Duodenal mucosa (tissue), 2 donors: ENCODE results near the gene SURF1.

Experiments
- H3K27ac ChIP-seq: one replicate; pipeline ENCODE4 v1.7.0; 2013; ENCODE audit warnings: low read depth, low read length
- H3K27me3 ChIP-seq, 2 donors: one replicate each; pipeline ENCODE4 v1.7.0; 2013; ENCODE audit warnings: low read length in 2 of 2, control low read depth in 1 of 2; ENCODE audit not compliant: insufficient read depth in 2 of 2, control insufficient read depth in 1 of 2
- H3K36me3 ChIP-seq, 2 donors: one replicate each; pipeline ENCODE4 v1.7.0; 2013; ENCODE audit warnings: low read length in 2 of 2, control low read depth in 1 of 2; ENCODE audit not compliant: insufficient read depth in 2 of 2, control insufficient read depth in 1 of 2
- H3K4me1 ChIP-seq, 2 donors: one replicate each; pipeline ENCODE4 v1.7.0; 2013; ENCODE audit warnings: low read length in 2 of 2, control low read depth in 1 of 2; ENCODE audit not compliant: insufficient read depth in 2 of 2, control insufficient read depth in 1 of 2
- H3K4me3 ChIP-seq, 2 donors: one replicate each; pipeline ENCODE4 v1.7.0; 2013; ENCODE audit warnings: low read length in 2 of 2, low read depth in 1 of 2
- H3K9ac ChIP-seq, 2 donors: one replicate each; pipeline ENCODE4 v1.7.0; 2013; ENCODE audit warnings: low read length in 2 of 2, low read depth in 1 of 2
- H3K9me3 ChIP-seq, 2 donors: one replicate each; pipeline ENCODE4 v1.7.0; 2013; ENCODE audit warnings: low read length in 2 of 2, control low read depth in 1 of 2; ENCODE audit not compliant: control insufficient read depth in 1 of 2

Gene SURF1

DNA sequence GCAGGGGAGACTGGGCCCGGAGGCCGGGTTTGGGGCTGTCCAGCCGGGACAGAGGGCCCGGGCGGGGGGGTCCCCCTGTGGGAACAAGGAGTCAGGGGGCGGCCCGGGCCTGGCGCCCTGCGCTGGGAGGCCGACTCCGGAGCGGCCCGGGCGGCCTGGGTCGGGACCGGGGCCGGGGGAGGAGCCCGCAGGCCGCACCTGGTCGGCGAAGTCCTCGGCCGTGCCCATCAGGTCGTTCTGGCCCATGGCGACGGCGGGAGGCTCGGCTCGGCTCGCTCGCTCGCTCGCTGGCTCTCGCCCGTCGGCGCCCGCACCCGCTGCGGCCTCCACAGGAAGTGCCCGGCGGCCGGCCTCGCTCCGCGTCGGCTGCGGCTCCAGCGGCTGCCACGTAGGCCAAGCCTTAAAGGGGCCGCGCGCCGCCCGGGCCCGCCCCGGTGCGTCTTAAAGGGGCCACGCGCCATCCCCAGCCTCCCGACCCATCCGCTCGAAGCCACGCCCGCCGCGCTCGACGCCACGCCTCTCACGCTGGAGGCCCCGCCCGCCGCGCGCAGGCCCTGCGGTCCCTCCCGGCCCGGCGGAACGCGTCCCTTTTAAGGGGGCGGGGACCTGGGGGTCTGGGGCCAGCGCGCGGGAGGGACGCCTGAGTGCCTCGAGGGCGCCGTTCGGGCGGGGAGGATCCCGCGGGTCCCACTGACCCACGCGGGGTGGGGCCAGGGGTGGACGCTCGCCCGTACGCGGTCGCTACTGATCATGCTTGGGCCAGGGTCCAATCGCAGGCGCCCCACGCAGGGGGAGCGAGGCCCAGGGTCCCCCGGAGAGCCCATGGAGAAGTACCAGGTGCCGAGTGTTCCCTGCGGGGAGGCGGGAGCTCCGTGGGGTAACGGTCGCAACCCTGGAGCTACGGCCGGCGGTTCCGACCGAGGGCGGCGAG is 19.7 kb upstream of the SURF1 start, which contains the start of the genes STKLD1 and SURF4:
STKLD1 (plus strand) TSS at position 643 of the 931 bp plus-strand sequence; CDS start at position 751, 108 bp downstream.
SURF4 (minus strand) TSS at position 337 of the 931 bp plus-strand sequence; CDS start at position 246, 91 bp downstream.
- H3K9ac ChIP-seq: peak within 1 kb of the TSS; percentile 69 to 95
- H3K27ac ChIP-seq: peak within 1 kb of the TSS; percentile 88
- no peaks in the 10 kb centered on the region for H3K9me3 ChIP-seq
- H3K4me1 ChIP-seq: peaks cover 26 to 44% of the 10 kb centered on the region in 2 donors
- no peaks in the 10 kb centered on the region for H3K27me3 ChIP-seq
- H3K36me3 ChIP-seq: peaks cover 11 to 19% of the 10 kb centered on the region in 2 donors
- peak within 1 kb of the TSS; percentile 87 to 97 for H3K4me3 ChIP-seq

DNA sequence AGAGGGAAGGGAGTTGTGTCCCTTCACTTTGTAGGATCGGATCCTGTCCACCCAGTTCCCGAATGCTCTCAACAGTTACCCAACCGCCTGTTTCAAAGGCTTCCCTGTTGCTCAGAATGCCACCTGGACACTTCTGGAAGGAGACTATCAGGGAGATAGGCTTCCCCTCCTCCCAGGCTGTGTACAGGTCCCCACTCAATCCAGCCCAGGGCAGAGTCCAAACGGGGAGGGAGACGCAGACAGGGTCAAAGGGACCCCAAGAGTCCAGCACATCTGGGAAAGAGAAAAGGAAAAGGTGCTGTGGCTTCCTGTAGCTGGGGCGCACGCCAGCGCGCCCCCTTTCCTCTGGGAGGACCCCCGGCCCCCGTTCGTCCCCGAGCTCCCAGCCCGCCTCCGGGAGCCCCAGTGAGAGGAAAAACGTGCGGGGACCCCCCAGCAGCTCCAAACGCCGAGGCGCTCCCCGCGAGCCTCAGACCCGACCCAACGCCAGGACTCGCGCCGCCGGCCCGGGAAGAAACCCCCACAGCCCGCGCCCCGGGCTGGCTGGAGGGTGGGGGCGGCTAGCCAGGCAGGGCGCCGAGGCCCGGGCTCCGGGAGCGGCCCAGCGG is 18.9 kb upstream of the SURF1 start:
- Histone ChIP-seq H3K9ac (peak overlapping the region; percentile 55 to 95), H3K9me3 (no peaks in the 10 kb centered on the region), H3K36me3 (peaks cover 16 to 27% of the 10 kb centered on the region in 2 donors), H3K4me1 (peaks cover 34 to 52% of the 10 kb centered on the region in 2 donors), H3K4me3 (peak overlapping the region; percentile 87 to 97), H3K27ac (peak overlapping the region; percentile 88), H3K27me3 (no peaks in the 10 kb centered on the region)

GRCh38 chr9:133374612-133375115 is 18.4 kb upstream of the SURF1 start:
- Histone ChIP-seq H3K9me3 (no peaks in the 10 kb centered on the region), H3K4me3 (peak overlapping the region; percentile 87 to 97), H3K36me3 (peaks cover 21 to 33% of the 10 kb centered on the region in 2 donors), H3K4me1 (peaks cover 40 to 58% of the 10 kb centered on the region in 2 donors), H3K27ac (peak overlapping the region; percentile 88), H3K9ac (peak overlapping the region; percentile 55 to 95), H3K27me3 (no peaks in the 10 kb centered on the region)

DNA sequence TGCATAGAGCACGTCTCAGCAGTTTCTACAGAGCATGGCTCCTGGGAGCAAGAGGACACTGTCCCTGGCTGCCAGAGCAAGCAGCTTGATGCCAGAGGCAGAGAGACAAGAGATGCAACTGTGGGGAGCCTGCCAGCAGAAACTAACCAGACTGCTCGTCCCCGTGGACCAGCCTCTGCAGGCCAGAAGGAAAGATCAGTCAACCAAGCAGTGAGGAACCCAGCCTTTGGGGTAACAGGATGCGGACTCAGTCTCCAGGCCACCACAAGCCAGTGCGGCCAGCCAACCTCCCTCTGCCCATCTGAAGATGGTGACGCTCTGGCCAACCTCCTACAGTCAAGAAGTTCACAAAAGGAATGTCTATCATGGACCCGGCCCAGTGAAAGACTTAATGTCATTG is 15.9 kb upstream of the SURF1 start:
- H3K27me3 ChIP-seq: no peaks in the 10 kb centered on the region
- H3K36me3 ChIP-seq: peaks cover 24 to 46% of the 10 kb centered on the region in 2 donors
- H3K4me1 ChIP-seq: peaks cover 65 to 81% of the 10 kb centered on the region in 2 donors
- peak overlapping the region; percentile 34 to 35 for H3K9ac ChIP-seq
- no peaks in the 10 kb centered on the region for H3K9me3 ChIP-seq
- peak overlapping the region; percentile 28 to 45 for H3K4me3 ChIP-seq
- H3K27ac ChIP-seq: no peak overlapping the region

DNA sequence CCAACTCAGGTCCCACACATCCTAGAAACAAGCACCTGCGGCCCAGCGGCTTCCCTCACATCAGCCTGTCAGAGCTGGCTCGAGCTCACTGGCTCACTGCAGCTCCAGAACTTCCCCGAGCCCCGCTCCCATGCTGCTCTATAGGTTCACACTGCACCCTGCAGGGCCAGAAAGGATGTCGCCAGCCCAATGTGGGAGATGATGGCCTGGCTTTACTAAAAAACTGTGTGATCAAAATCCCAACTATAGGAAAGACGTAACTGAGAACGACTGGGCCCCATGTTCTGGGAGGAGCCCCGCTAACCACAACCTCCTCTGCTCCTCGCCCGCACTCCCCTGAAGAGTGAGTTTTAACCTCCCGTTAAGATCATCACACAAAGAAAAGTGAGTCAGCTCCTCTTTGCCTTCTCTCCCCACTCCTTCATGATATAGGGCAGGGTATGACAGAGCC is 15.0 kb upstream of the SURF1 start:
- Histone ChIP-seq H3K9me3 (no peaks in the 10 kb centered on the region), H3K4me1 (peaks cover 70 to 79% of the 10 kb centered on the region in 2 donors), H3K27me3 (no peaks in the 10 kb centered on the region), H3K27ac (peak overlapping the region; percentile 59), H3K36me3 (peaks cover 32 to 54% of the 10 kb centered on the region in 2 donors), H3K4me3 (peak overlapping the region; percentile 40 to 45), H3K9ac (peak overlapping the region; percentile 8 to 34)

DNA sequence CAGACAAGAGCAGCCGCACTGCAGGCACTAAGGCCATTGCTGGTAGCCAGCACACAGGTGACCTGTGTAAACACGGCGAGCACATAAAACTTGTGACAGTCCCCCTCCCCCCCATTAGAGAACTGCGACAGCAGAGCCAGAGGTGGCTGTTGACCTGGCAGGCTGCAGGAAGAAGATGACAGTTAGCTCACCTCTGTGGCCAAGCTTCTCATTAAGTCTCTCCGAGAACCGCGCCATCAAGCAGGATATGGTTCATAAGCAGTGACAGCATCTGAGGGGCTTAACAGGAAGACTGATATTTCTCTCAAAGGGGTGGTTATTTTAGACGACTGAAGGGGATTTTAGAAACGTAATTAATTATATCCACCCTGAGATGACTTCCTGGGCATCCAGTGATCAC is 14.4 kb upstream of the SURF1 start:
- H3K36me3 ChIP-seq: peaks cover 37 to 60% of the 10 kb centered on the region in 2 donors
- peak overlapping the region; percentile 26 for H3K27ac ChIP-seq
- H3K4me3 ChIP-seq: peak overlapping the region; percentile 40 to 51
- H3K4me1 ChIP-seq: peaks cover 70 to 79% of the 10 kb centered on the region in 2 donors
- no peaks in the 10 kb centered on the region for H3K27me3 ChIP-seq
- H3K9me3 ChIP-seq: no peaks in the 10 kb centered on the region
- peak overlapping the region; percentile 26 to 34 for H3K9ac ChIP-seq

DNA sequence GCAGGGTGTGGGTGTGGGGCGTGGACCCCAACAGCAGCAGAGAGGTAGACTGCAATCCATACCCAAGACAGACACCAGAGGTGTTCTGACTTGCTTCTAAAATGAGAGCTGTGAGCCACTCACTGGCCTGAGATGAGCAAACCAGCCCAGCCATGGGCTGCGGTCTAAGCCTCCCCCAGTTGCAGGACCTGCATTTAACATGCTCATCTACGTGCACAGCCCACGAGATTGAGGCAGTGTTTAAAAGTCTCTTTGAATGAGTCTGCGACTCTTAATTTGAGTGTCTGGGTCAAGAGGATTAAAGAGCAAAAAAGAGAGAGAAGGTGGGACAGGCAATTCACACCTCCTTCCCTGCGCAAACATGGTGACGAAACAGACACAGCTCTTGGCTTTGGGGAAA is 13.6 kb upstream of the SURF1 start:
- Histone ChIP-seq H3K27ac (peak overlapping the region; percentile 63), H3K9ac (peak overlapping the region; percentile 26 to 34), H3K4me3 (peak overlapping the region in 1 of 2 donors; percentile 51)

DNA sequence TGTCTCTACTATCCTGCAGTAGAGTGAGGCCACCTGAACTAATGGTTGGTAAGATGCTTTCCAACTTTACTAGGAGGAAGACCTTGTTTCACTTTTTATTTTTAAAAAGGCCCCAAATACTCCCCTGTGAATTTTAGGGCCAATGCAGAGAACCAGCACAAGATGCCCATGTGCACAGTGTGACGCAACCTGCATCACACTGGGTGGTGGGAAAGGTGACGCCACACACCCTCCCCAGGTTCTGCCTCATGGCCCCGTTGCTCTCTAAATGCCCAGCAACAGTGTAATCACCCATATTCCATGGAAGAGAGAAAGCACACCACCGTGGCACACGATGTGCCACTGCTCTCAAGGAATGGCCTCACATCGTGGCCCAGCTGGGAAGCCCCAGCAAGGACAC is 13.1 kb upstream of the SURF1 start:
- Histone ChIP-seq H3K27me3 (no peaks in the 10 kb centered on the region), H3K4me3 (peak overlapping the region; percentile 16 to 51), H3K27ac (peak overlapping the region; percentile 63), H3K4me1 (peaks cover 70 to 76% of the 10 kb centered on the region in 2 donors), H3K9ac (peak overlapping the region; percentile 10 to 34), H3K9me3 (no peaks in the 10 kb centered on the region), H3K36me3 (peaks cover 47 to 70% of the 10 kb centered on the region in 2 donors)

More for the DNA sequence above, 13.6 kb upstream of the SURF1 start:
- H3K27me3 ChIP-seq: no peaks in the 10 kb centered on the region
- peaks cover 44 to 67% of the 10 kb centered on the region in 2 donors for H3K36me3 ChIP-seq
- H3K9me3 ChIP-seq: no peaks in the 10 kb centered on the region
- H3K4me1 ChIP-seq: peaks cover 70 to 81% of the 10 kb centered on the region in 2 donors

DNA sequence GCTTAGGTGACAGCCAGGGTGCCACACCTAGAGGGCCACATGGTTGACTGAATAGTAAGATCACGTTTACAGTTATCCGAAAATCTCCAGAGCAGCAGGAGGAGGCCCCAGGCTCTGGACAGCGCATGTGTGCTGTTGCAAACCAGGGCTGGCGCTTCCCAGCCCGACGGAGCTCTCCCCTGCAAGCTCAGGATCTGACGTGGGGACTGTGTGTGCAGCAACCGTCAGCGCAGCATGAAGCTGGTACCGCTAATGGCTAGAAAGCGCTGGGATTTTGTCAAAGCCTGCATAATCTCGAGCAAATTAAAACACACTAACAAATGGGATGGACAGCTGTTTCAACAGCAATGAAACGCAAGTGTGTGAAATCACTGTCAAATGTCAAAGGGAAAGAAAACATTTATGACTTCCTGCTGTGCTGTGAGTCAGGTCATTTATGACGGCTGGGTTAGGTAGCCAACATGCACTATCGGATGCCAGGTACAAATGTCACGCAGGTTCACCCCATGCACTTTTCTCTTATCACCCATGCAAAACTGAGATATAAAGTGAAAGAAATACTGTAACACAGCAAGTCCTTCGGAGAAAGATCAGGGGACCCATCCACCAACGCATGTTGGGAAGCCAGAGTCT is 12.1 kb upstream of the SURF1 start:
- no peaks in the 10 kb centered on the region for H3K27me3 ChIP-seq
- peak overlapping the region; percentile 60 for H3K27ac ChIP-seq
- no peaks in the 10 kb centered on the region for H3K9me3 ChIP-seq
- peaks cover 56 to 79% of the 10 kb centered on the region in 2 donors for H3K36me3 ChIP-seq
- H3K4me1 ChIP-seq: peaks cover 67% of the 10 kb centered on the region in 2 donors
- H3K9ac ChIP-seq: peak overlapping the region; percentile 28 to 34
- peak overlapping the region; percentile 45 to 51 for H3K4me3 ChIP-seq
